ENCODE measurements around the gene EXD3.

EXD3 gene

DNA sequence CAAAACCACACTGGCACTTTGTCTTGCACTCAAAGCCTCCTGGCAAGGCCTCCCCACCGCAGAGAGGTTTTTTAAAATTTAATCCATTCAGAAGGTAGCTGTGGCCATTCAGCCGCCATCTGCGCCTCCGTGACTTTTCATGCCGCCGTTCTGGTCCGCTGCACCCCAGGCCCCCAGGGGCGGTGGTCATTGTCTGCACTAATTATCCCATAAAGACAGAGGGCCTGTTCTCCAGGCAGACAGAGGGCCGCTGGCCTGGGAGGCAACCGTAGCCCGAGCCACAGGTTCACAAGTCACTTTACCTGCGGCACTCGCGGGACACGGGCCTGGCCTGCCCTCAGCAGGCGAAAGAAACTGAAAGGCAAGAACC lies 49.4 kb downstream of the EXD3 start:
- DNase-seq (ENCODE audit: low spot score), result no peak
- TF ChIP-seq, protein P1, sequence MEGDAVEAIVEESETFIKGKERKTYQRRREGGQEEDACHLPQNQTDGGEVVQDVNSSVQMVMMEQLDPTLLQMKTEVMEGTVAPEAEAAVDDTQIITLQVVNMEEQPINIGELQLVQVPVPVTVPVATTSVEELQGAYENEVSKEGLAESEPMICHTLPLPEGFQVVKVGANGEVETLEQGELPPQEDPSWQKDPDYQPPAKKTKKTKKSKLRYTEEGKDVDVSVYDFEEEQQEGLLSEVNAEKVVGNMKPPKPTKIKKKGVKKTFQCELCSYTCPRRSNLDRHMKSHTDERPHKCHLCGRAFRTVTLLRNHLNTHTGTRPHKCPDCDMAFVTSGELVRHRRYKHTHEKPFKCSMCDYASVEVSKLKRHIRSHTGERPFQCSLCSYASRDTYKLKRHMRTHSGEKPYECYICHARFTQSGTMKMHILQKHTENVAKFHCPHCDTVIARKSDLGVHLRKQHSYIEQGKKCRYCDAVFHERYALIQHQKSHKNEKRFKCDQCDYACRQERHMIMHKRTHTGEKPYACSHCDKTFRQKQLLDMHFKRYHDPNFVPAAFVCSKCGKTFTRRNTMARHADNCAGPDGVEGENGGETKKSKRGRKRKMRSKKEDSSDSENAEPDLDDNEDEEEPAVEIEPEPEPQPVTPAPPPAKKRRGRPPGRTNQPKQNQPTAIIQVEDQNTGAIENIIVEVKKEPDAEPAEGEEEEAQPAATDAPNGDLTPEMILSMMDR (IDR thresholded peaks at IDR 0.05; ENCODE audit: borderline replicate concordance, control extremely low read depth, extremely low read depth, insufficient read depth, missing control alignments), result no peak
- in situ Hi-C loops (cut with MboI; ENCODE audit: low sequenced_read_pairs, unreplicated experiment), result no loop called here

DNA sequence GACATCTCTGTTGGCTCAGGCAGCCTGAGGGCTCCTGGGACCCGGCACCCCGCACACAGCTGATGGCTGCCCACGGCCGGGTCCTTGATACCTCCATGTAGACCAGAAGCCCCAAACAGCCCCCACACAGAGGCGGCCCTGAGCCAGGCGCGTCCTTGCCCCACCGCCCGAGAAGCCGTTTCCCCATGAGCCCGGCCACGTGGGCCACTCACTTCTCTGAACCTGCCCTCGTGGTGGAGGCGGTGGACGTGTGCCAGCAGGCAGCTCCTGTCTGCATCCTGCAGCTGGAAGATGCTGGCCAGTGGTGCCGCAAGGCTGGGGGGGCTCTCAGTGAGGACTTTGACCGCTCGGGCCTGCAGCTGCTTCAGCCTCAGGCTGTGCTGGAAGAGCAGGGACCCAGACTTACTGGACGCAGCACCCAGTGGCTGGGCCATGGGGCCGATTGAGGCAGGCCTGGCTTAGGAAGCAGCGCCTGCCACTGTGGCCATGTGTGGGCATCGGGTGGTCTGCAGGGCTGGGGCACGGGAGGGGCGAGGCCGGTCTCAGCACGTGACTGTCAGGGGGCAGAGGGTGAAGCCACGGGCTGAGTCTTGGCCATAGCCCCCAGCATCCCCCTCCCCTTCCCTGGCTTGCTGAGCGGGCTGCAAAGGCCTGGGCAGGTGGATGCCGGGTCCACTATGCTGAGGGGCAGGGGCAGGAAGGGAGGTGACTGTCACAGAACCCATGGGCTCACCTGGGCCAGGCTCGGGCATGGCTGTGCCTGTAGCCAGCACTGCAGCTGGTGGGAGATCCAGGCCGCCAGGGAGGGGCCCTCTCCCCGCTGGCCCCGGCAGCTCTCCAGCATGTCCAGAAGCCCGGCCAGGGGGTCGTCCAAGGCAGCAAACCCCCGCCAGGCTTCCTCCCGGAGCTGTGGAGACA lies 50.0 kb downstream of the EXD3 start:
- TF ChIP-seq, protein P1 (IDR thresholded peaks at IDR 0.05; ENCODE audit: borderline replicate concordance, control extremely low read depth, extremely low read depth, insufficient read depth, missing control alignments), result no peak
- in situ Hi-C loops (cut with MboI; ENCODE audit: low sequenced_read_pairs, unreplicated experiment), result no loop called here
- DNase-seq (ENCODE audit: low spot score), result no peak

DNA sequence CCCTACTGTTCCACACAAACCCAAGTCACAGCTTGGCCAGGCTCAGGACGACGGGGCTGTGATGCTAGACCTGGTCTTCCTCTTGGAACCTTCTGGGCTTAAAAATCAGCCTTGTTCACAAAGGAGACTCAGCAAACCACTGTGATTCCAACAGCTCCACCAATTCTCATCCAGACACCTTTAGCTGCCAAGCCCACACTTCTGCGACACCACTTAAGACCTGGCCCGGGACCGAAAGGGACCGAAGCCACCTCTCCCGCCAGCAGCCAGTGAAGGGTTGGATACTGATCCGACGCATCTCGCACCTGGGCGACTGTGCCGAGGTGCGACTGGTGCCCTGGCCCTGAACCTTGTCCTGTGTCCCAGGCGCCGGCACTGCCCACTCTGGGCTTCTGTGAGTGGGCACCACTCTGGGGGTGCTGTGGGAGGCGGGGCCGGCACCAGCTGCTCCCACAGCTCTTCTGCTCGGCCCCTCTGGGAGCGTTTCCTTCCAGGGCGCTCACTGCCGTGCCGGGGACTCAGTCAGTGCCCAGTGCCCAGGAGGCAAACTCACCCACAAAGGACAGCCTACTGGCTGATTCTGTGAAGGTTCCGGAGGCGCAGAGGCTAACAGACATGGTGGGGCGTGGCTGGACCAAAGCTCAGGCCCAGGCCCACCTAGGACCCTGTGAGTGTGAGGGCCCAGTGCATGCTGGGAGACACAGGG lies 50.9 kb downstream of the EXD3 start:
- TF ChIP-seq, protein P1 (IDR thresholded peaks at IDR 0.05; ENCODE audit: borderline replicate concordance, control extremely low read depth, extremely low read depth, insufficient read depth, missing control alignments), result no peak
- in situ Hi-C loops (cut with MboI; ENCODE audit: low sequenced_read_pairs, unreplicated experiment), result no loop called here
- DNase-seq (ENCODE audit: low spot score), result no peak

GRCh38 chr9:137371521-137371941 lies 51.4 kb downstream of the EXD3 start:
- DNase-seq (ENCODE audit: low spot score), result no peak
- in situ Hi-C loops (cut with MboI; ENCODE audit: low sequenced_read_pairs, unreplicated experiment), result no loop called here
- TF ChIP-seq, protein P1 (IDR thresholded peaks at IDR 0.05; ENCODE audit: borderline replicate concordance, control extremely low read depth, extremely low read depth, insufficient read depth, missing control alignments), result no peak

GRCh38 chr9:137370865-137371520 lies 52.0 kb downstream of the EXD3 start:
- in situ Hi-C loops (cut with MboI; ENCODE audit: low sequenced_read_pairs, unreplicated experiment), result no loop called here
- TF ChIP-seq, protein P1 (IDR thresholded peaks at IDR 0.05; ENCODE audit: borderline replicate concordance, control extremely low read depth, extremely low read depth, insufficient read depth, missing control alignments), result no peak
- DNase-seq (ENCODE audit: low spot score), result no peak
